NCI-H524 treated with DMSO at 0.1 percent for 48 hours (cell line): ENCODE measurements around the gene OR5H1.
"Not testable (repeated sequence)": the region's sequence is repeated elsewhere in the genome, so short reads cannot be mapped to it uniquely, and the experiment has no call there.

Source experiments
- DNase-seq: peaks from one replicate; lab custom pipeline; 2025; lab: John Stamatoyannopoulos, UW

OR5H1 gene

GRCh38 chr3:98130421-98130820 lies at the start of gene OR5H1:
OR5H1 (plus strand) TSS chr3:98130721; CDS start chr3:98132698, 1,977 bp downstream.
- no peak for DNase-seq

- no peak for DNase-seq
These were observed 43.6 kb upstream of the OR5H1 start, which contains the start of gene OR5AC2 for GRCh38 chr3:98086873-98087272. OR5AC2 (plus strand) TSS chr3:98087173; CDS start chr3:98087173, 0 bp downstream.

GRCh38 chr3:98095882-98096281 lies 34.6 kb upstream of the OR5H1 start:
- no peak for DNase-seq

- no peak for DNase-seq
These were observed 30.7 kb upstream of the OR5H1 start for GRCh38 chr3:98099848-98100247.

- no peak for DNase-seq
These were observed 22.4 kb upstream of the OR5H1 start for GRCh38 chr3:98108162-98108561.

GRCh38 chr3:98109807-98110549 lies 20.5 kb upstream of the OR5H1 start:
- DNase-seq = no peak

GRCh38 chr3:98110550-98110908 lies 20.0 kb upstream of the OR5H1 start:
- no peak for DNase-seq

GRCh38 chr3:98114264-98114663 lies 16.3 kb upstream of the OR5H1 start:
- no peak for DNase-seq

GRCh38 chr3:98115717-98116116 lies 14.8 kb upstream of the OR5H1 start:
- no peak for DNase-seq

GRCh38 chr3:98136631-98137030 lies 6.1 kb downstream of the OR5H1 start:
- DNase-seq = no peak

- not testable (repeated sequence) for DNase-seq
These were observed 7.5 kb downstream of the OR5H1 start for GRCh38 chr3:98137826-98138557.

GRCh38 chr3:98140531-98140930 lies 10.0 kb downstream of the OR5H1 start:
- no peak for DNase-seq

GRCh38 chr3:98147179-98147578 lies 16.7 kb downstream of the OR5H1 start, which contains the start of gene OR5H14:
OR5H14 (plus strand) TSS chr3:98147479; CDS start chr3:98149386, 1,907 bp downstream.
- no peak for DNase-seq

GRCh38 chr3:98148751-98149150 lies 18.2 kb downstream of the OR5H1 start:
- DNase-seq = no peak

GRCh38 chr3:98149456-98149855 lies 18.9 kb downstream of the OR5H1 start:
- not testable (repeated sequence) for DNase-seq

- DNase-seq = no peak
These were observed 20.7 kb downstream of the OR5H1 start for GRCh38 chr3:98151241-98151640.

- no peak for DNase-seq
These were observed 35.9 kb downstream of the OR5H1 start, which contains the start of gene OR5H15 for GRCh38 chr3:98166396-98166795. OR5H15 (plus strand) TSS chr3:98166696; CDS start chr3:98168700, 2,004 bp downstream.

- no peak for DNase-seq
These were observed 40.5 kb downstream of the OR5H1 start for GRCh38 chr3:98171071-98171470.

GRCh38 chr3:98172621-98173020 lies 42.1 kb downstream of the OR5H1 start:
- DNase-seq = peak; percentile 10

GRCh38 chr3:98180319-98180890 lies 49.9 kb downstream of the OR5H1 start:
- no peak for DNase-seq

- no peak for DNase-seq
These were observed 51.7 kb downstream of the OR5H1 start for GRCh38 chr3:98182196-98182595.

GRCh38 chr3:98185180-98185579 lies 54.7 kb downstream of the OR5H1 start:
- no peak for DNase-seq
